Stomach (tissue), 9 donors: ENCODE results near the gene THSD4. TPM values are rescaled to one million over a fixed set of nuclear protein-coding genes. Genes with fewer than 3 reads are reported as not detected.

Source experiments
- DNase-seq, 2 donors: peaks; one replicate each; pipeline versions ENCODE4 v3.0.0 to v3.0.0-alpha.2; 2013 to 2019
- H3K27ac ChIP-seq, 5 donors: fragments of 200-600 bp in 4 of 5; sonication (generic) in 4 of 5; one replicate each; pipeline ENCODE4 v1.5.1; 2013 to 2019; ENCODE audit warnings: mild to moderate bottlenecking in 1 of 5, moderate library complexity in 1 of 5
- H3K27me3 ChIP-seq, 3 donors: fragments of 200-600 bp; sonication (generic); one replicate each; pipeline ENCODE4 v1.5.1; 2017 to 2019; ENCODE audit warnings: mixed run types in 1 of 3
- H3K36me3 ChIP-seq, 4 donors: fragments of 200-600 bp; sonication (generic); 1 replicate in 3 of 4; 2 replicates in 1 of 4; pipeline ENCODE4 v1.5.1; 2016 to 2019
- H3K4me1 ChIP-seq, 4 donors: fragments of 200-600 bp; sonication (generic); one replicate each; pipeline ENCODE4 v1.5.1; 2016 to 2019
- H3K4me3 ChIP-seq, 4 donors: fragments of 200-600 bp; sonication (generic) in 3 of 4; one replicate each; pipeline ENCODE4 v1.5.1; 2016 to 2019; ENCODE audit warnings: mild to moderate bottlenecking in 1 of 4
- H3K9me3 ChIP-seq, 4 donors: fragments of 200-600 bp; sonication (generic); one replicate each; pipeline ENCODE4 v1.5.1; 2016 to 2019
- CTCF ChIP-seq, 7 experiments: fragments of 450-650 bp in 4 of 7; fragments of 200-600 bp in 3 of 7; sonication (generic) in 3 of 7; IDR thresholded peaks; one replicate each; pipeline ENCODE4 v1.5.1; 2016 to 2019; ENCODE audit warnings: antibody characterized with exemption in 7 of 7, control low read depth in 2 of 7, mild to moderate bottlenecking in 1 of 7
- EP300 ChIP-seq: sonication (generic); formaldehyde crosslinking; IDR thresholded peaks from one replicate; pipeline ENCODE4 v1.6.1; 2017; ENCODE audit warnings: antibody characterized with exemption
- POLR2A ChIP-seq, 4 donors: fragments of 450-650 bp; IDR thresholded peaks; one replicate each; pipeline ENCODE4 v1.6.1; 2016; ENCODE audit warnings: antibody characterized with exemption in 4 of 4, control low read depth in 2 of 4, mild to moderate bottlenecking in 1 of 4, moderate library complexity in 1 of 4
- POLR2AphosphoS5 ChIP-seq, 3 donors: sonication (generic); formaldehyde crosslinking; IDR thresholded peaks; one replicate each; pipeline ENCODE4 v1.6.1; 2016; ENCODE audit warnings: antibody characterized with exemption in 3 of 3
- WGBS, 5 donors: extraction: QIAGEN DNeasy Blood & Tissue Kit in 3 of 5; methylation state at CpG; one replicate each; pipeline versions ENCODE4 v1.1.5 to v1.1.7; 2013 to 2018; 5-methylcytosine and 5-hydroxymethylcytosine counted together
- intact Hi-C: fragments of 100-400 bp; cut with DNase I; formaldehyde crosslinking; loops from one replicate; pipeline ENCODE4 v1.15.1; 2023; ENCODE audit warnings: low total_unique reads
- polyA plus RNA-seq, 3 donors: library from polyadenylated mRNA; stranded (reverse); fragments of 200-250 nt; gene quantifications; one replicate each; pipeline ENCODE4 v1.2.3, GENCODE V29; 2013
- total RNA-seq, 5 donors: library from RNA; depleted of rRNA; stranded (reverse); fragments of >200 nt; gene quantifications; one replicate each; pipeline versions ENCODE4 v1.1.0 to v1.2.3, GENCODE V29; 2014 to 2016
- donor health status: healthy with polysubstance abuse.
- donor health status: Bipolar disorder and iron deficiency.
- donor health status: healthy.

THSD4 gene
- total and polyA plus RNA-seq, 8 donors = 1.8 to 79.4 (median 22.0) TPM

GRCh38 chr15:71735385-71735757 is 620.1 kb downstream of the THSD4 start:
- no peak for TF ChIP-seq POLR2A (IDR thresholded peaks at IDR 0.05)
- TF ChIP-seq POLR2AphosphoS5 (IDR thresholded peaks at IDR 0.05) = no peak
- Histone ChIP-seq H3K27ac (no peak overlapping the region), H3K4me1 (peaks cover 0 to 20% (median 3%) of the 10 kb centered on the region in 4 donors), H3K9me3 (no peaks in the 10 kb centered on the region), H3K27me3 (no peaks in the 10 kb centered on the region), H3K4me3 (no peak overlapping the region), H3K36me3 (peaks cover 0 to 7% (median 0%) of the 10 kb centered on the region in 4 donors)
- no peak for DNase-seq
- WGBS, 5 donors = 90 to 96% (median 95%) methylated on average over 2 of the region's 2 CpGs
- intact Hi-C loops = loop anchor here (10.0 kb wide), 1 partner anchor 281 kb away; no protein-coding TSS in a partner anchor

GRCh38 chr15:71736286-71736947 is 621.1 kb downstream of the THSD4 start:
- 80 to 81% (median 80%) methylated on average over 6 of the region's 6 CpGs for WGBS, 5 donors
- no peak for DNase-seq
- Histone ChIP-seq H3K9me3 (no peaks in the 10 kb centered on the region), H3K27me3 (no peaks in the 10 kb centered on the region), H3K36me3 (peaks cover 0 to 5% (median 0%) of the 10 kb centered on the region in 4 donors), H3K27ac (no peak overlapping the region), H3K4me1 (peaks cover 0 to 15% (median 0%) of the 10 kb centered on the region in 4 donors), H3K4me3 (no peak overlapping the region)
- intact Hi-C loops = loop anchor here (10.0 kb wide), 1 partner anchor 282 kb away; no protein-coding TSS in a partner anchor
- TF ChIP-seq POLR2AphosphoS5 (IDR thresholded peaks at IDR 0.05) (no peak), POLR2A (IDR thresholded peaks at IDR 0.05) (no peak)

GRCh38 chr15:71737761-71738160 is 622.5 kb downstream of the THSD4 start:
- peaks cover 0 to 4% (median 0%) of the 10 kb centered on the region in 4 donors for H3K36me3 ChIP-seq
- no peaks in the 10 kb centered on the region for H3K9me3 ChIP-seq
- intact Hi-C loops = loop anchor here (10.0 kb wide), 1 partner anchor 283 kb away; no protein-coding TSS in a partner anchor
- DNase-seq = no peak
- H3K4me3 ChIP-seq = no peak overlapping the region
- H3K4me1 ChIP-seq = peaks cover 0 to 9% (median 0%) of the 10 kb centered on the region in 4 donors
- TF ChIP-seq EP300 = no peak
- no peak for TF ChIP-seq POLR2AphosphoS5 (IDR thresholded peaks at IDR 0.05)
- TF ChIP-seq POLR2A (IDR thresholded peaks at IDR 0.05) = no peak
- TF ChIP-seq CTCF (IDR thresholded peaks at IDR 0.05) = no peak
- WGBS, 5 donors = 92 to 96% (median 95%) methylated on average over 16 of the region's 16 CpGs
- no peak overlapping the region for H3K27ac ChIP-seq
- H3K27me3 ChIP-seq = no peaks in the 10 kb centered on the region

GRCh38 chr15:71739355-71739754 is 624.1 kb downstream of the THSD4 start:
- intact Hi-C loops = loop anchor here (10.0 kb wide), 1 partner anchor 285 kb away; no protein-coding TSS in a partner anchor
- Histone ChIP-seq H3K9me3 (no peaks in the 10 kb centered on the region), H3K27ac (no peak overlapping the region), H3K27me3 (no peaks in the 10 kb centered on the region), H3K4me1 (peaks cover 0 to 9% (median 2%) of the 10 kb centered on the region in 4 donors), H3K36me3 (peaks cover 0 to 4% (median 0%) of the 10 kb centered on the region in 4 donors), H3K4me3 (no peak overlapping the region)
- no peak for TF ChIP-seq POLR2A (IDR thresholded peaks at IDR 0.05)
- TF ChIP-seq CTCF (IDR thresholded peaks at IDR 0.05) = no peak
- no peak for TF ChIP-seq POLR2AphosphoS5 (IDR thresholded peaks at IDR 0.05)
- TF ChIP-seq EP300 = no peak
- no peak for DNase-seq
- WGBS, 5 donors = 18 to 40% (median 22%) methylated on average over 1 of the region's 1 CpG

- peaks cover 0 to 19% (median 2%) of the 10 kb centered on the region in 4 donors for H3K4me1 ChIP-seq
- TF ChIP-seq POLR2AphosphoS5 (IDR thresholded peaks at IDR 0.05) (no peak), CTCF (IDR thresholded peaks at IDR 0.05) (no peak), EP300 (no peak), POLR2A (IDR thresholded peaks at IDR 0.05) (no peak)
- no peaks in the 10 kb centered on the region for H3K9me3 ChIP-seq
- H3K36me3 ChIP-seq = peaks cover 0 to 9% (median 2%) of the 10 kb centered on the region in 4 donors
- WGBS, 5 donors = 73 to 92% (median 82%) methylated on average over 5 of the region's 5 CpGs
- H3K27me3 ChIP-seq = no peaks in the 10 kb centered on the region
- no peak overlapping the region for H3K27ac ChIP-seq
- intact Hi-C loops = loop anchor here (10.0 kb wide), 1 partner anchor 62 kb away; no protein-coding TSS in a partner anchor
- DNase-seq = no peak
- H3K4me3 ChIP-seq = no peak overlapping the region
These were observed 627.7 kb downstream of the THSD4 start for GRCh38 chr15:71742964-71743363.
